PC-3 (cell line): Measurements from ENCODE around the gene RHCE. TPM values are rescaled to one million over a fixed set of nuclear protein-coding genes. Genes with fewer than 3 reads are reported as not detected.
"Not testable (repeated sequence)": the region's sequence is repeated elsewhere in the genome, so short reads cannot be mapped to it uniquely, and the experiment has no call there.

Experiments
- ATAC-seq: fragments of 200-7000 bp; cut with Tn5 transposase; 2 replicates; pipeline ENCODE4 v1.9.1; 2020; ENCODE audit warnings: mild to moderate bottlenecking, moderate library complexity
- BruUV-seq: library from RNA; stranded (reverse); fragments of 400-500 nt; replicated peaks from 2 replicates; lab custom pipeline; 2021; lab: Mats Ljungman, UMichigan
- CTCF ChIA-PET: fragments of 300-600 bp; sonication (Branson Sonifier 250); formaldehyde crosslinking; loops from one replicate; lab custom pipeline; 2022; ENCODE audit warnings: antibody characterized with exemption; lab: Charles Lee
- POLR2A ChIA-PET: fragments of 300-600 bp; sonication (Branson Sonifier 250); formaldehyde crosslinking; loops from one replicate; lab custom pipeline; 2022; ENCODE audit warnings: antibody characterized with exemption; ENCODE audit not compliant: unreplicated experiment; lab: Charles Lee
- DNase-seq: peaks from one replicate; pipeline ENCODE4 v3.0.0-alpha.2; 2015
- H2AFZ ChIP-seq: fragments of 300-600 bp; sonication (generic); 2 replicates; pipeline ENCODE4 v1.6.0; 2016; ENCODE audit warnings: antibody characterized with exemption, low read length
- H3F3A ChIP-seq: fragments of 300-600 bp; sonication (generic); one replicate; pipeline ENCODE4 v1.6.0; 2017; ENCODE audit warnings: antibody characterized with exemption, low read length, control low read depth, mild to moderate bottlenecking; ENCODE audit not compliant: unreplicated experiment
- H3K27ac ChIP-seq: fragments of 300-600 bp; sonication (generic); 2 replicates; pipeline ENCODE4 v1.5.1; 2016; ENCODE audit warnings: mild to moderate bottlenecking, low read length
- H3K27me3 ChIP-seq: fragments of 300-600 bp; sonication (generic); 2 replicates; pipeline ENCODE4 v1.6.1; 2016; ENCODE audit warnings: low read length, mixed read lengths
- H3K36me3 ChIP-seq: fragments of 300-600 bp; sonication (generic); 2 replicates; pipeline ENCODE4 v1.6.1; 2016; ENCODE audit warnings: low read depth, mixed run types, low read length, mixed read lengths
- H3K4me1 ChIP-seq: fragments of 300-600 bp; sonication (generic); 2 replicates; pipeline ENCODE4 v1.5.1; 2016; ENCODE audit warnings: low read length; ENCODE audit not compliant: insufficient read depth
- H3K4me2 ChIP-seq: fragments of 300-600 bp; sonication (generic); 2 replicates; pipeline ENCODE4 v1.6.0; 2016; ENCODE audit warnings: low read length
- H3K4me3 ChIP-seq: fragments of 300-600 bp; sonication (generic); 2 replicates; pipeline ENCODE4 v1.5.1; 2016; ENCODE audit warnings: mild to moderate bottlenecking, low read length, mixed read lengths
- H3K79me2 ChIP-seq: fragments of 300-600 bp; sonication (generic); 2 replicates; pipeline ENCODE4 v1.6.1; 2017; ENCODE audit warnings: low read length, mixed read lengths
- H3K9ac ChIP-seq: fragments of 300-600 bp; sonication (generic); 2 replicates; pipeline ENCODE4 v1.6.0; 2016; ENCODE audit warnings: mild to moderate bottlenecking, low read length
- H3K9me2 ChIP-seq: fragments of 300-600 bp; sonication (generic); replicated peaks from 2 replicates; pipeline ENCODE4 v1.6.1; 2016; ENCODE audit warnings: mixed run types, low read length, mixed read lengths
- H3K9me3 ChIP-seq: fragments of 300-600 bp; sonication (generic); 2 replicates; pipeline ENCODE4 v1.6.1; 2016; ENCODE audit warnings: low read length, mixed read lengths
- H4K20me1 ChIP-seq: fragments of 300-600 bp; sonication (generic); 2 replicates; pipeline ENCODE4 v1.6.1; 2016; ENCODE audit warnings: low read length, mixed read lengths
- CTCF ChIP-seq: fragments of 300-600 bp; sonication (generic); conservative IDR thresholded peaks from 2 replicates; pipeline ENCODE4 v1.5.1; 2017; ENCODE audit warnings: antibody characterized with exemption, low read depth, mild to moderate bottlenecking, low read length
- EZH2 ChIP-seq: fragments of 300-600 bp; sonication (generic); IDR thresholded peaks from one replicate; pipeline ENCODE4 v1.6.1; 2017; ENCODE audit warnings: antibody characterized with exemption, mild to moderate bottlenecking, low read length; ENCODE audit not compliant: unreplicated experiment
- EZH2phosphoT487 ChIP-seq: fragments of 300-600 bp; sonication (generic); IDR thresholded peaks from 2 replicates; pipeline ENCODE4 v1.6.1; 2018; ENCODE audit warnings: mild to moderate bottlenecking, antibody characterized with exemption, low read length, borderline replicate concordance
- intact Hi-C: fragments of 100-400 bp; cut with micrococcal nuclease; formaldehyde crosslinking; loops from 2 replicates; pipeline ENCODE4 v1.9.0; 2023
- total RNA-seq: library from RNA; depleted of rRNA; stranded (reverse); fragments of >200 nt; gene quantifications from 2 replicates; pipeline ENCODE4 v1.2.3, GENCODE V29; 2014

RHCE gene
- total RNA-seq, 1 experiment from 2014 or later: 1.1 TPM

GRCh38 chr1:25338986-25339385 lies 81.6 kb downstream of the RHCE start:
- ChIA-PET CTCF (no interaction called here), POLR2A (no interaction called here)
- Histone ChIP-seq H3F3A (no peaks in the 10 kb centered on the region), H3K36me3 (peaks cover 8% of the 10 kb centered on the region), H3K9ac (peak overlapping the region; percentile 92), H3K4me1 (peaks cover 19% of the 10 kb centered on the region), H3K27me3 (no peaks in the 10 kb centered on the region), H4K20me1 (peaks cover 17% of the 10 kb centered on the region; the same call in 1 of the 2 replicates), H3K9me3 (no peaks in the 10 kb centered on the region), H3K27ac (no peak overlapping the region), H2AFZ (peak overlapping the region; percentile 95), H3K4me2 (peak overlapping the region; percentile 90), H3K9me2 (no peaks in the 10 kb centered on the region), H3K4me3 (peak overlapping the region; percentile 100), H3K79me2 (peaks cover 59% of the 10 kb centered on the region)
- no TSS peak for BruUV-seq
- intact Hi-C loops: loop anchor here (5.0 to 10.0 kb wide), 2 partner anchors 92 to 96 kb away; partner anchors contain the start of genes MACO1 and RSRP1
- TF ChIP-seq EZH2 (no peak), CTCF (no peak), EZH2phosphoT487 (no peak)
- ATAC-seq: no peak
- DNase-seq: peak; percentile 8

GRCh38 chr1:25338188-25338981 lies 82.2 kb downstream of the RHCE start, which contains the start of gene TMEM50A:
TSS of gene TMEM50A (plus strand) at chr1:25338334. CDS start at chr1:25340487, 2,153 bp downstream.
- H3F3A ChIP-seq: no peaks in the 10 kb centered on the region
- H3K36me3 ChIP-seq: peaks cover 8% of the 10 kb centered on the region
- peaks cover 55% of the 10 kb centered on the region for H3K79me2 ChIP-seq
- H3K9me3 ChIP-seq: no peaks in the 10 kb centered on the region
- ChIA-PET POLR2A (no interaction called here), CTCF (no interaction called here)
- ATAC-seq (peak; percentile 76), DNase-seq (peak; percentile 79)
- no peaks in the 10 kb centered on the region for H3K27me3 ChIP-seq
- H2AFZ ChIP-seq: peak within 1 kb of the TSS; percentile 95
- intact Hi-C loops: loop anchor here (5.0 to 10.0 kb wide), 2 partner anchors 91 to 96 kb away; partner anchors contain the start of genes MACO1 and RSRP1
- TF ChIP-seq CTCF (no peak), EZH2phosphoT487 (no peak), EZH2 (no peak)
- peak within 1 kb of the TSS; percentile 92 for H3K9ac ChIP-seq
- H3K4me1 ChIP-seq: peaks cover 13% of the 10 kb centered on the region
- peak within 1 kb of the TSS; percentile 78 for H3K27ac ChIP-seq
- no peaks in the 10 kb centered on the region for H3K9me2 ChIP-seq
- peaks cover 17% of the 10 kb centered on the region; the same call in 1 of the 2 replicates for H4K20me1 ChIP-seq
- H3K4me3 ChIP-seq: peak within 1 kb of the TSS; percentile 100
- TSS peak; percentile 60 for BruUV-seq
- peak within 1 kb of the TSS; percentile 90 for H3K4me2 ChIP-seq

- peaks cover 47% of the 10 kb centered on the region for H3K79me2 ChIP-seq
- DNase-seq, POLR2A ChIA-PET: not testable (repeated sequence)
These were observed 83.0 kb downstream of the RHCE start for GRCh38 chr1:25337483-25338187.

GRCh38 chr1:25336922-25337354 lies 83.7 kb downstream of the RHCE start:
- peak overlapping the region; percentile 84 for H3K4me3 ChIP-seq
- POLR2A ChIA-PET, DNase-seq, BruUV-seq, H3K27ac ChIP-seq, H3F3A ChIP-seq, CTCF ChIA-PET, H3K9me2 ChIP-seq, H3K36me3 ChIP-seq, H3K9me3 ChIP-seq, H3K27me3 ChIP-seq: not testable (repeated sequence)
- intact Hi-C loops: loop anchor here (5.0 to 10.0 kb wide), 2 partner anchors 90 to 98 kb away; partner anchors contain the start of genes MACO1 and RSRP1
- 0 out of 2 replicates have a peak, but pooled peaks cover 10% of the 10 kb centered on the region for H4K20me1 ChIP-seq
- H3K4me1 ChIP-seq: peaks cover 11% of the 10 kb centered on the region
- peak overlapping the region; percentile 52; the same call in 1 of the 2 replicates for H3K9ac ChIP-seq
- H3K4me2 ChIP-seq: peak overlapping the region; percentile 99
- peaks cover 40% of the 10 kb centered on the region for H3K79me2 ChIP-seq
- ATAC-seq: peak; percentile 49
- peak overlapping the region; percentile 77 for H2AFZ ChIP-seq

More at GRCh38 chr1:25337483-25338187, 83.0 kb downstream of the RHCE start:
- CTCF ChIA-PET, H3F3A ChIP-seq, H3K36me3 ChIP-seq, H3K9me2 ChIP-seq, H3K27me3 ChIP-seq, H3K9me3 ChIP-seq: not testable (repeated sequence)
- peak overlapping the region; percentile 90 for H3K4me2 ChIP-seq
- ATAC-seq: peak; percentile 72
- peaks cover 15% of the 10 kb centered on the region; the same call in 1 of the 2 replicates for H4K20me1 ChIP-seq
- H3K4me3 ChIP-seq: peak overlapping the region; percentile 100
- H3K27ac ChIP-seq: peak overlapping the region; percentile 78
- intact Hi-C loops: loop anchor here (5.0 to 10.0 kb wide), 2 partner anchors 90 to 97 kb away; partner anchors contain the start of genes MACO1 and RSRP1
- peaks cover 11% of the 10 kb centered on the region for H3K4me1 ChIP-seq
- BruUV-seq: TSS peak; percentile 68
- peak overlapping the region; percentile 95; the same call in 1 of the 2 replicates for H2AFZ ChIP-seq
- peak overlapping the region; percentile 92 for H3K9ac ChIP-seq
